CD4-positive, alpha-beta T cell treated with Interleukin-12 subunit alpha and Interleukin-12 subunit beta, for 1 hour (primary cell): ENCODE data around the gene YWHAE.
A peak's percentile ranks its signal among the peaks of the same experiment; 100 is the strongest.
"Not testable (repeated sequence)": the region's sequence is repeated elsewhere in the genome, so short reads cannot be mapped to it uniquely, and the experiment has no call there.

Experiments used
- DNase-seq: peaks from one replicate; pipeline ENCODE4 v3.0.0-alpha.2; 2020

Gene YWHAE

GRCh38 chr17:1373707-1374237 lies 26.2 kb downstream of the YWHAE start:
- no peak for DNase-seq

GRCh38 chr17:1372618-1373017 lies 27.4 kb downstream of the YWHAE start:
- DNase-seq, result no peak

- DNase-seq, result no peak
Observed at GRCh38 chr17:1371893-1372590, 28.0 kb downstream of the YWHAE start.

GRCh38 chr17:1368588-1368987 lies 31.4 kb downstream of the YWHAE start:
- no peak for DNase-seq

- DNase-seq, result no peak
Observed at GRCh38 chr17:1367351-1367745, 32.7 kb downstream of the YWHAE start.

- DNase-seq, result no peak
Observed at GRCh38 chr17:1366234-1366633, 33.8 kb downstream of the YWHAE start.

- peak; percentile 83 for DNase-seq
Observed at GRCh38 chr17:1365445-1366039, 34.5 kb downstream of the YWHAE start.

- no peak for DNase-seq
Observed at GRCh38 chr17:1362964-1363363, 37.1 kb downstream of the YWHAE start.

GRCh38 chr17:1362065-1362848 lies 37.8 kb downstream of the YWHAE start:
- peak; percentile 42 for DNase-seq

- DNase-seq, result peak; percentile 46
Observed at GRCh38 chr17:1360975-1361374, 39.0 kb downstream of the YWHAE start.

- peak; percentile 31 for DNase-seq
Observed at GRCh38 chr17:1360315-1360714, 39.7 kb downstream of the YWHAE start.

GRCh38 chr17:1354030-1354429 lies 46.0 kb downstream of the YWHAE start:
- no peak for DNase-seq

GRCh38 chr17:1352530-1352929 lies 47.5 kb downstream of the YWHAE start:
- not testable (repeated sequence) for DNase-seq

- DNase-seq, result no peak
Observed at GRCh38 chr17:1351971-1352370, 48.1 kb downstream of the YWHAE start.

GRCh38 chr17:1351275-1351674 lies 48.7 kb downstream of the YWHAE start:
- no peak for DNase-seq

GRCh38 chr17:1347589-1348323 lies 52.3 kb downstream of the YWHAE start:
- DNase-seq, result no peak

- no peak for DNase-seq
Observed at GRCh38 chr17:1344521-1344920, 55.5 kb downstream of the YWHAE start.

GRCh38 chr17:1343554-1343953 lies 56.5 kb downstream of the YWHAE start:
- no peak for DNase-seq

- DNase-seq, result no peak
Observed at GRCh38 chr17:1340371-1340770, 59.7 kb downstream of the YWHAE start.

GRCh38 chr17:1331708-1332107 lies 68.3 kb downstream of the YWHAE start:
- DNase-seq, result no peak

GRCh38 chr17:1329745-1330343 lies 70.2 kb downstream of the YWHAE start:
- no peak for DNase-seq

GRCh38 chr17:1328437-1328836 lies 71.6 kb downstream of the YWHAE start:
- no peak for DNase-seq

- DNase-seq, result no peak
Observed at GRCh38 chr17:1325766-1326165, 74.3 kb downstream of the YWHAE start.
